ENCODE measurements around the gene OR12D1.

The OR12D1 gene

GRCh38 chr6:29466241-29466640, 51.5 kb downstream of the OR12D1 start:
- DNase-seq = no peak

Data from NCI-H1417 treated with DMSO at 0.1 percent for 48 hours (cell line).